ENCODE measurements around the gene MSTO1. TPM values are rescaled to one million over a fixed set of nuclear protein-coding genes. Genes with fewer than 3 reads are reported as not detected.
A peak's percentile ranks its signal among the peaks of the same experiment; 100 is the strongest.
"Not testable (repeated sequence)": the region's sequence is repeated elsewhere in the genome, so short reads cannot be mapped to it uniquely, and the experiment has no call there.

MSTO1 gene
- polyA plus RNA-seq, 1 donor (not counting 4 experiments of a cell fraction or from before 2014, with no cell fraction given) = 30.5 TPM

DNA sequence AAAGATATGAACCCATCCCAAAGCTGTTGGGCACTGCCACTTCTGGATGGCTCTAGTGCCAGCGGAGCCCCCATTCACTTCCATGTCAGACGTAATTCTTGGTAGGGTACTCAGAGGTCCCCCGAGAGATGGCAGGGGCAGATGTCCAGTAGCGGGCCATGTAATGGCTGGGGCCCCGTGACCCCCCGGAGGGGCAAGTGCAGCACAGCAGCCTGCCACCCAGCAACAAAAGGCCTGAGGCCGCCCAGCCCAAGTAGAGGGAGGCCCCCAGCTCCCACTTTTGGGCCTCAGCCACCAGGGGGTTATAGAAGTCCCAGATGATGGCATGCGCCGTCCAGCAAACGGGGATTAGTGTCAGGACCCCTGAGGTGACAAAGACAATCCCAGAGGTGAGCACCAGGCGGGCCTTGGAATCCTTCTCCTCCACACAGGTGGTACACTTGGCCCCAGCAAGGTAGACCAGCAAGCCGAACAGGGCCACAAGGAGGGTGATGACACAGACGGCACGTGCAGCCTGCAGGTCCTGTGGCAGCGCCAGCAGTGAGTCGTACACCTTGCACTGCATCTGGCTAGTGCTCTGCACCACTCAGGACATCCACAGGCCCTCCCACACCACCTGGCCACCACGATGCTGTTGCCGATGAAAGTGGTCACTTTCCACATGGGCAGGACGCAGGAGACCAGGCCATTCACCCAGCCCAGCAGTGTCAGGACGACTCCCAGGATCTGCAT lies 19.3 kb upstream of the MSTO1 start:
- dilution Hi-C loops (cut with MboI; ENCODE audit: extremely low pct_ligation_motif_present, low sequenced_read_pairs); FAIRE-seq; H3K79me2 ChIP-seq (ENCODE audit: control insufficient read depth, insufficient read depth, low read length); H3K27ac ChIP-seq (ENCODE audit: control insufficient read depth, insufficient read depth, low read length); H3K36me3 ChIP-seq (ENCODE audit: control insufficient read depth in 2 of 2, extremely low read depth in 1 of 2, insufficient read depth in 2 of 2, low read length in 2 of 2); H3K9me3 ChIP-seq (ENCODE audit: control insufficient read depth, low read depth, low read length); H3K4me1 ChIP-seq (ENCODE audit: control insufficient read depth, extremely low read depth, insufficient read depth, low read length); DNase-seq (ENCODE audit: low read depth, low spot score); H2AFZ ChIP-seq (ENCODE audit: control insufficient read depth, low read length); H3K27me3 ChIP-seq (ENCODE audit: control insufficient read depth, extremely low read depth, insufficient read depth, low read length); H3K4me3 ChIP-seq (ENCODE audit: control insufficient read depth in 2 of 3, extremely low read depth in 1 of 3, insufficient read depth in 2 of 3, low read depth in 1 of 3, low read length in 3 of 3); H4K20me1 ChIP-seq (ENCODE audit: control insufficient read depth, extremely low read depth, insufficient read depth, low read length); H3K4me2 ChIP-seq (ENCODE audit: control insufficient read depth, extremely low read depth, insufficient read depth, low read depth, low read length); H3K9ac ChIP-seq (ENCODE audit: control insufficient read depth, extremely low read depth, insufficient read depth, low read length); H3K9me1 ChIP-seq (ENCODE audit: control insufficient read depth, extremely low read depth, insufficient read depth, low read length): not testable (repeated sequence)

DNA sequence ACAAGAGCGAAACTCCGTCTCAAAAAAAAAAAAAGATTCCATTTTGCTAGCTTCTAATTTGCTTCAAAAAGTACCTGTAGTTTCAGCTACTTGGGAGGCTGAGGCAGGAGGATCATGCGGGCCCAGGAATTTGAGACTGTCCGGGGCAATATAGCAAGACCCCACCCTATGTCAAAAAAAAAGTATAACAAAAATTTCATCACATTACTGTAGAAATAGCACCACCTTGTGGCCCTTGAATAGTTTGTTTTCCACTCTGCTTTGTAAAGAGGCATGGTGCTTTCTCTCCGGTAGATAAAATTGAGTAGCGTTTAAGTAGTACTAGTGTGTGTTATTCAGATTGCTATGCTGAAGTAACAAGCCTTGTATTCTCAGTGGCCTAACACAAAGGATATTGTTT lies 18.2 kb upstream of the MSTO1 start:
- Histone ChIP-seq H3K27ac (ENCODE audit: control insufficient read depth, insufficient read depth, low read length) (no peak overlapping the region), H3K4me2 (ENCODE audit: control insufficient read depth, extremely low read depth, insufficient read depth, low read depth, low read length) (no peak overlapping the region), H3K9ac (ENCODE audit: control insufficient read depth, extremely low read depth, insufficient read depth, low read length) (no peak overlapping the region), H3K9me3 (ENCODE audit: control insufficient read depth, low read depth, low read length) (no peaks in the 10 kb centered on the region), H4K20me1 (ENCODE audit: control insufficient read depth, extremely low read depth, insufficient read depth, low read length) (no peaks in the 10 kb centered on the region), H3K9me1 (ENCODE audit: control insufficient read depth, extremely low read depth, insufficient read depth, low read length) (no peaks in the 10 kb centered on the region), H3K4me1 (ENCODE audit: control insufficient read depth, extremely low read depth, insufficient read depth, low read length) (no peaks in the 10 kb centered on the region), H3K27me3 (ENCODE audit: control insufficient read depth, extremely low read depth, insufficient read depth, low read length) (no peaks in the 10 kb centered on the region), H3K36me3 (ENCODE audit: control insufficient read depth in 2 of 2, extremely low read depth in 1 of 2, insufficient read depth in 2 of 2, low read length in 2 of 2) (no peaks in the 10 kb centered on the region), H3K79me2 (ENCODE audit: control insufficient read depth, insufficient read depth, low read length) (no peaks in the 10 kb centered on the region), H3K4me3 (ENCODE audit: control insufficient read depth in 2 of 3, extremely low read depth in 1 of 3, insufficient read depth in 2 of 3, low read depth in 1 of 3, low read length in 3 of 3) (no peak overlapping the region), H2AFZ (ENCODE audit: control insufficient read depth, low read length) (peak overlapping the region; percentile 63)
- dilution Hi-C loops (cut with MboI; ENCODE audit: extremely low pct_ligation_motif_present, low sequenced_read_pairs) = no loop called here
- no peak for TF ChIP-seq EZH2 (IDR thresholded peaks at IDR 0.05; ENCODE audit: low read length)
- peak in 2 of 3 experiments; percentile 30 to 42 for TF ChIP-seq CTCF (optimal IDR thresholded peaks at IDR 0.05 in 1 of 3, IDR thresholded peaks at IDR 0.05 in 1 of 3, conservative IDR thresholded peaks at IDR 0.05 in 1 of 3; ENCODE audit: extremely low read depth in 1 of 3, insufficient read depth in 2 of 3, low read length in 3 of 3)
- DNase-seq (ENCODE audit: low read depth, low spot score) (no peak), FAIRE-seq (peak; percentile 57)

DNA sequence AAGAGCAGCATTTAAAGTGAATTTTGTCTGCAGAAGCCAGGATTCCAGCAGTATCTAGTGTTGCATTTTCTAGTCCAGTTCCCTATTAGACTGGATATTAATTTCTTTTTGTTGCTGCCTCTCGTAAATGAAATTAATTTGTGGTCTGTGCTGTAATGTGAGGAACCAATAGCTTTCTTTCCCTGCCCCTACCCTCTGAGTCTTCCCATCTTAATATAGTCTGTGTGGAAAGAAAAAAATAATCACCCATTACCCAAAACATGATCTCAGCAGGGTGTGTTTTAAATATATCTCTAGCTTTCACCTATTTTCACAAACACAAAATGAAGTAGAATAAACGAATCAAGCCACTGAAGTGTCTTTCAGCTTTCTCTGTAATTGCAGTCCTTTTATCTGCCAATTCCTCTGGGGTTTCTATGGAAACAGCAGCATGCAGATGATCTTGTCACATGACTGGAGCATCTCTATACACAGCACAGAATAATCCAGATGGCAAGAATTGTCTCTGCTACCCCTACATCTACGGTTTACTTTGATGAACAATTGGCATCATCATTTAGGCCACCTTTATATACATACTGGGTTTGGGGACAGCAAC lies 14.0 kb upstream of the MSTO1 start:
- H3K4me3 ChIP-seq (ENCODE audit: control insufficient read depth in 2 of 3, extremely low read depth in 1 of 3, insufficient read depth in 2 of 3, low read depth in 1 of 3, low read length in 3 of 3); H3K4me2 ChIP-seq (ENCODE audit: control insufficient read depth, extremely low read depth, insufficient read depth, low read depth, low read length); FAIRE-seq; H3K9me1 ChIP-seq (ENCODE audit: control insufficient read depth, extremely low read depth, insufficient read depth, low read length); H3K79me2 ChIP-seq (ENCODE audit: control insufficient read depth, insufficient read depth, low read length); H3K36me3 ChIP-seq (ENCODE audit: control insufficient read depth in 2 of 2, extremely low read depth in 1 of 2, insufficient read depth in 2 of 2, low read length in 2 of 2); H3K9ac ChIP-seq (ENCODE audit: control insufficient read depth, extremely low read depth, insufficient read depth, low read length); H4K20me1 ChIP-seq (ENCODE audit: control insufficient read depth, extremely low read depth, insufficient read depth, low read length); H3K27me3 ChIP-seq (ENCODE audit: control insufficient read depth, extremely low read depth, insufficient read depth, low read length); dilution Hi-C loops (cut with MboI; ENCODE audit: extremely low pct_ligation_motif_present, low sequenced_read_pairs); H2AFZ ChIP-seq (ENCODE audit: control insufficient read depth, low read length); H3K9me3 ChIP-seq (ENCODE audit: control insufficient read depth, low read depth, low read length); DNase-seq (ENCODE audit: low read depth, low spot score); H3K27ac ChIP-seq (ENCODE audit: control insufficient read depth, insufficient read depth, low read length): not testable (repeated sequence)
- peaks cover 15% of the 10 kb centered on the region for H3K4me1 ChIP-seq (ENCODE audit: control insufficient read depth, extremely low read depth, insufficient read depth, low read length)

Measured in keratinocyte (primary cell).